VCaP (cell line): ENCODE measurements around the gene CBLC.
A peak's percentile ranks its signal among the peaks of the same experiment; 100 is the strongest.

Experiments used
- H3K27ac ChIP-seq: fragments of 450-650 bp; 2 replicates; pipeline ENCODE4 v1.5.1; 2017
- CTCF ChIP-seq: fragments of 450-650 bp; conservative IDR thresholded peaks from 2 replicates; pipeline ENCODE4 v1.5.1; 2017; ENCODE audit warnings: mild to moderate bottlenecking, moderate library complexity

CBLC gene

GRCh38 chr19:44812142-44812718 is 34.5 kb downstream of the CBLC start:
- TF ChIP-seq CTCF: no peak
- peak overlapping the region; percentile 98 for H3K27ac ChIP-seq

GRCh38 chr19:44813070-44813840 is 35.6 kb downstream of the CBLC start:
- peak overlapping the region; percentile 98; the same call in 1 of the 2 replicates for H3K27ac ChIP-seq
- peak; percentile 15; the same call in 1 of the 2 replicates for TF ChIP-seq CTCF

GRCh38 chr19:44813841-44814470 is 36.3 kb downstream of the CBLC start:
- H3K27ac ChIP-seq: no peak overlapping the region
- TF ChIP-seq CTCF: no peak

GRCh38 chr19:44814517-44814916 is 36.8 kb downstream of the CBLC start:
- H3K27ac ChIP-seq: no peak overlapping the region
- no peak for TF ChIP-seq CTCF

- TF ChIP-seq CTCF: no peak
- no peak overlapping the region; the same call in 1 of the 2 replicates for H3K27ac ChIP-seq
Observed at GRCh38 chr19:44816301-44816700, 38.6 kb downstream of the CBLC start.

- no peak for TF ChIP-seq CTCF
- H3K27ac ChIP-seq: no peak overlapping the region
Observed at GRCh38 chr19:44817725-44818465, 40.2 kb downstream of the CBLC start.
